Stimulated activated naive CD4-positive, alpha-beta T cell treated with Interleukin-2 at 50 U/mL for 16 hours (primary cell): ENCODE results near the gene AEBP1.

Source experiments
- DNase-seq: peaks from one replicate; lab custom pipeline; 2025; lab: John Stamatoyannopoulos, UW

Gene AEBP1

DNA sequence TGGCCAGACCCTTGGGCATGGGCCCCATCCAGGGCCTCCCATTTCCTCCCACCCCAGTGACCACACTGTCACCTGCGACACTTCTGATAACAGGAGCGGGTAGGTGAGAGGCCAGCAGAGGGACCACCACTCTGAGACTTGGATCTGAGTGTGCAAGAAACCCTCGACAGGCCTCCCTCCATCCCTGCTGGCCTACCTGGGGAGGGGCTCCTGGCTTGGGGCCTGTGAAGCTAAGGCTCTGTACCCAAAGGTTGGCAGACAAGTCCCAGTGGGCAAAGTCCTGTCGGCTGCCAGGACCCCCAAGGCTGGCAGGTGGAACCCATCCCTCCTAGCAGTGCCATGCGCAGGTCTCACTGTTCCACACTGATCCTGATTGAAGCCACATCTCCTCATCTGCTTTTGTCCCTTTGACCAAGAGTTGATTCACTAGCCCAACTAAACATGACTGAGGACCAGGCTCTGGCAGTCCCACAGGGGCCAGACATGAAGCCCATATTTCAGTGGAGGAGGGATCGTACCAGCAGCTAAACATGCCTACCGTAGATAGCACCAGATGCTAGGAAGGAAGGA lies 37.6 kb upstream of the AEBP1 start:
- DNase-seq: no peak

DNA sequence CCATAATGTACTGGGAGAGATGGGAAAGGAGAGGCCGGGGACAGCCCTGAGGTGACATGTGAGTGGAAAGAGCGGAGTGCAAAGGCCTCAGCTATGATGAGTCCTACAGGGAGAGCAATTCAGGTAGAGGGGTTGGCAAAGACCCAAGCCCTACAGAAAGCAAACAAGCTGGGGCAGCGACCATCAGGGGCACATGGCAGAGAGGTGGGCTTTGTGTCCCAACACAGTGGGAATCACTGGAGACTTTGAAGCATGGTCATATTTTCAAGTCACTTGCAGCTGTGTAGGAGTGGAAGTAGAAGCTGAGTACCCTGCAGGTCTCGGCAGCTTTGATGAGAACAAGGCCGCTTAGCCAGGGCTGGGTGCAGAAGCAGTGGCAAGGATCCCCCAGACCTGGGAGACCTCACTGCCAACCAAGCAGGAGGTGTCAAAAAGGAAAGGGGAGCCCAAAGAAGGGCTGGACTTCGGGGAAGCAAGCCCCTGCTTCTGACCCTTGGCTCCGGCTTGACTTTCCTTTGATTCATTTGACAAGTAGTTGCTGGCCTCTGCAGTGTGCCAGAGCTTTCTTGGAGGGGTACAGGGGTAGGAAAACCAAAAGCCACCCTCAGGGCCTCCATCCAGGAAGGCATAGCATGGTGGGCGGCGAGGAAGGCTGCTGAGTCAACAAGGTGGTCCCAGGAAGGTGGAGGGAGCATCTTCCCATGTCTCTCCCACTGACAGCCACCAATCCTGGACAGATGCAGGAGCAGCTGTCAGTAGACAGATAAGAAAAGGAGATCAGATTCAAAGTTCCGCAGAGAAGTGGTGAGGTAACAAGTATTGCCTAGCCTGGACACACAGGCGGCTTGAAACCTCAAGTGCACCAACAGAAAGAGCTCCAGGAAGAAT lies 36.8 kb upstream of the AEBP1 start:
- DNase-seq: no peak

- DNase-seq: no peak
Measured at GRCh38 chr7:44068054-44068453, 36.1 kb upstream of the AEBP1 start.

- DNase-seq: no peak
Measured at GRCh38 chr7:44071726-44072363, 32.3 kb upstream of the AEBP1 start.

DNA sequence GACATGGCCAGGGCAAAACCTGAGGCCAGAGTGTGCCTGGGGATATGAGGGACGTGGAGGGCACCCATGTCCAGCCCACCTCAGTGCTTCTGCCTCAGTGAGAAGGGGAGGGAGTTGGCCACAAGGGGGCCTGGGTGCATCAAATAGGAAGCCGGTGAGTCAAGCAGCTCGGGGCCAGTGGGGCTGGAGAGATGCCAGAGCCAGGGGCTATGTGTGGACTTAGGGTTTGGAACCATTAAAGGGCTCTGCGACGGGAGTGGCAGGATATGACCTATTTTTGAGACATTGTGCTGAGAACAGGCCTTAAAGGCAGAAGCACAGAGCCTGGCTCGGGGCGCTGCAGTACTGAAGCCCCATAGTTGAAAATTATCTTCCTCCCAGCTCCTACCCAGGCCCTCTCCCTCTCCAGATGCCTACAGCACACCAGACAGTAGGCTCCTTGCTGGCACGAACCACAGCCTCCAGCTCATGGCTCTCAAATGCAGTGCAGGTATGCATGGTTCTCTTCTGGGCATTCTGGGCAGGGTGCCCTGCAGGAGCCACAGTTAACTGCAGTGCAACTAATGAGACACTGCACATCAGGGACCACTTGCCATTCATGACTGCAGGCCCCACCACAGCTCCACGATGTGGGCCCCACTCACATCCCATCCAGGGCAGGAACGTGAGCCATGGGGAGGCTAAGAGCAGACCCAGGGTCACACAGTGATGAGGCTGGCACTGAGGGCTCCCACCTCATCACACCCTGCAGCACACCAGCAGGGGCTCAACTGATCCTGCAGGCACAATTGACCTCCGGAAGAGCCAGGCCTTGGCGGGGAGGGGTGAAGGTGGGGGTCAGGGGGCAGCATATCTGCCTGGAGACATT lies 31.5 kb upstream of the AEBP1 start:
- peak; percentile 12 for DNase-seq

- no peak for DNase-seq
Measured at GRCh38 chr7:44073664-44074348, 30.3 kb upstream of the AEBP1 start.

DNA sequence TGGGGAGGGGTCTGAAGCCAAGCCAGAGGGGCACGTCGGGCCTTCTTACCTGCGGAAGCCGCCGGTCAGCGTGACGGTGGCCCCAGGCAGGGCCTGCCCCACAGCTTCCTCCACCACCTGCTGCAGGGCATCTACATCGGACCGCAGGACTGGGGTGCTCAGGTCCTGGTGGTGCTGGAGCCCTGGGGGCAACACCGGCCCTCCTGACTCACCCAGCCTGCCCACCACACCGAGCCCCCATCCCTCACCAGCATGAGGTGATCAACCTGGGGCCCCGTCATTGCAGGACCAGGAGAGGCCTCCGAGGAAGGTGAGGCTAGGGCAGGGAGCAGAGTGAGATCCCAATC lies 29.8 kb upstream of the AEBP1 start:
- DNase-seq: no peak

- DNase-seq: no peak
Measured at GRCh38 chr7:44075296-44076075, 28.7 kb upstream of the AEBP1 start.

DNA sequence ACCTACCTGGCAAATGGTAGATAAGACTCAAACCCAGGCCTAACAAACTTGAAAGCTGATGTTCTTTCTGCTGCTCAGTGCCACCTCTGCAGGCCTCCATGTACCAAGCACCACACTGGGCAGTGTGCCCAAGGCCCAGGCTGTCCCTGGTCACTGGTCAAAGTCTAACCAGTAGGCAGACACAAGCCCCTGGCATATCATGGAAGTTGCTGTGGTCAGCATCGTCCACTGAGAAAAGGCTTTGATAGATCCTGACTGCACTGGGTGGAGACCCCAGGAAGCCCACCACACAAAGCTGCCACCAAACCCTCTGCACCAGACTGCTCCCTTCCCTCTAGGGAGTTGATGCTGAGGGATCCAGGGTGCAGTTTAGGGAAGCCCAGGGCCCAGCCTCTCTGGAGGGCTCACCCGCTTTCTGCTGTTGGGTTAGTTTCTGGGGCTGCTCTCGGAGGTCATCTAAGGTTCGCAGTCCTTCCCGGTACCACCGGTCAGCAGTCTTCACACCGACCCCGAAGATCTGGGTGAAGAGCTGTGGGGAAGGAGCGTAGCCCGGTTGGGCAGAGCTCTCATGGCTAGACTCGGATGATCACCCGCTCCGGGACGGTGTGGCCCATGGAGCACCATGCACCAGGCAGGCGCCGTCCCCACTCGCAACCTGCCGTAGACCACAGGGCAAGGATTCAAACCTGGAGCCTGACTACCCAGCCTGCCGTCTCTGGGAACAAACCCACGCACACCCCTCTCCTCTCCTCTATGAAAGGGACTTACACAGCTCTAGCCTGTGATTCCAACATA lies 27.8 kb upstream of the AEBP1 start:
- DNase-seq: no peak

- DNase-seq: no peak
Measured at GRCh38 chr7:44077061-44077460, 27.1 kb upstream of the AEBP1 start.

- no peak for DNase-seq
Measured at GRCh38 chr7:44077681-44078091, 26.5 kb upstream of the AEBP1 start.

- no peak for DNase-seq
Measured at GRCh38 chr7:44078521-44078920, 25.6 kb upstream of the AEBP1 start.

DNA sequence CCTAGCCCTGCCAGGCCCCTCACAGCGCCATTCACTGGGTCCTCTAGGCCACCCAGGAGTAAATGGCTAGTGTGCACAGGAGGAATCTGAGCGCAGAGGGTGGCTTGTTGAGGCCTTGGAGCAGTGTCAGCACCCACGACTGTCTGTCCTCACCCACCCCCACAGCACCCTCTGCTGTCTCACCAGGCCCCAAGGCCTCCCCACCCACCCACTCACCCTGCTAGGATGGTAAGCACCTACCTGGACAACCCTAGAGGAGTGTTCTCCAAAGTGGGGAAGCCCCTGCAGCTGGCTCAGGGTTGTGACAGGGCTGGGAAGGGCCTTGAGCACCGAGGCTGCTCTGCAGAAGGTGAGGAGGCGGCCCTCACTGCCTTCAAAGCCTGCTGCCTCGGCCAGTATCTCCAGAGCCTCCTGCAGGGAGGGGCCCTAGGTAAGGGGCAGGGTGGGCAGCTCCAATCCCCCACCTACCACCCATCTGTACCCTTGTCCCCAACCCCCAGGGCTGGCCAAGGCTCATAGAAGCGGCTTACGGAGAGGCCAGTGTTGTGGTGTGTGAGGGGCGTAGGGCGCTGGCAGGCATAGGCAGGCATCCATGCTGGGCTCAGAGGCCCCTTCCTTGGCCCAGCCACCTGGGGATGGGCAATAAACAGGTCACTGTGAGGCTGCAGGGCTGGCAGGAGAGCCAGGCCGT lies 24.7 kb upstream of the AEBP1 start:
- no peak for DNase-seq

DNA sequence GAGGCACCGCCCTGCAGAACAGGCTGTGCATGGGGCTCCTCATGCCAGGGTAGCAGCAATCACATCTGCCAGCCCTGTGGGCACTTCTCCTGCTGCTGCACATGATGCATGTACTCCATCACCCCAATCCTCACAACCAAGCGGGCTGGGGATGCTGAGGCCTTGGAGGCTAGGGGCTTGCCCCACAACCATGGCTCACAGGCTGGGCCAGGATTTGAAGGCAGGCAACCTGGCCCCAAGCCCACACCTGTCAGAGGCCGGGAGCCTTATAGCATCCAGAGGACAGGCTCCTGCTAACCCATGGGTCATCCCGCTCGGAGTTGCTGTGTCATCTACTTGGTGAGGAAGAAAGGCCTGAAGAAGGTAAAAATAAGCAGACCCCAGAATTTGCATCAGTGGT lies 24.0 kb upstream of the AEBP1 start:
- no peak for DNase-seq

GRCh38 chr7:44080686-44081265 lies 23.4 kb upstream of the AEBP1 start:
- no peak for DNase-seq

DNA sequence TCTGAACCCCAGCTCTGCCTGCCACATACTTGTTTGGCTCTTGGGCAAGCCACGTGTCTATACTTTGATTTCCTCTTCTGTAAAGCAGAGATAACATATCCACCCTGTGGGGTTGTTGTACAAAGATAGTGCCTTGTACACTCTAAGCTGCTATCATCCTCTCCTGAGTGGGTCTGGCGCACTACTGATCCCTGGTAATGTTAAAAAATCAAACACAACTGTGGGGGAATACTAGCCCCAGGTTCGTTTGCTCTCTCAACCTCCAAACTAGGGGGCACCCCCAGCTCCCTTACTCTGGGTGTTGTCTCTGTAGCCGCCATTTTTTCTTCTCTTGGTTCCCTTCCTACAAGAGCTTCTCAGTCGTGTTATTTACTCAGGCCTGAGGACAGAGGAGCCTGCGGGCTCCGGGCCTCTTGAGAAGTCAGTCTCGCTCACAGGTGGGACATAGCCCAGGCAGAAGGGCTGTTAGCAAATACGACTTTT lies 22.8 kb upstream of the AEBP1 start:
- no peak for DNase-seq

DNA sequence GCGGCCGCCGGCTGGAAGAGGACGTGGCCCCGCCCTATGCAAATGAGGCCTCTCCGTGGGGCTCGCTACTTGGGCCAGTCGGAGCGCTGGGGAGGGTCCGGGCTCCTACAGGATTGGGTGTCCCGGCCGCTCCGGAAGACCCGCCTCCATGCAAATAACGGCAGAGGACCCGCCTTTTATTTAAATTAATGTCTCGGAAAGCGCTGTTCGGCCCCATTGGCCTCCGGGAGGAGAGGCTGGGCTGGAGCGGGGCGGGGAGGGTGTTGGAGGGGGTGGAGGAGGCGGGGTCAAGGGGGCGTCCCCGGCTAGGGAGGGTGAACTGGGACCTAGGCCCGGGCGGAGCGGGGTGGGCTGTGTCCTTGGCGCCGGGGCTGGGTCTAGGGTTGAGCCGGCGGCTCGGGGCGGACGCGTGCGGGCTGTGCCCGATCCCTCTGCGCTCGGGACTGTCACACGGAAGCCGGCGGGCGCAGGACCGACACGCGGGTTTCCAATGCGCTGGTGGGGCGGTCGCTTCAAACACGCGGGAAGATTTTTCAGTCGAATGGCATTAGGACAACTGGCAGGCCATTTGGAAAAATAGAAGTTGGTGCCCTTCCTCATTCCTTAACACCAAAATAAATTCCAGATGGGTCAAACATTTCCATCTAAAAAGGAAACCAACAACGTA lies 21.5 kb upstream of the AEBP1 start:
- DNase-seq: peak; percentile 100

DNA sequence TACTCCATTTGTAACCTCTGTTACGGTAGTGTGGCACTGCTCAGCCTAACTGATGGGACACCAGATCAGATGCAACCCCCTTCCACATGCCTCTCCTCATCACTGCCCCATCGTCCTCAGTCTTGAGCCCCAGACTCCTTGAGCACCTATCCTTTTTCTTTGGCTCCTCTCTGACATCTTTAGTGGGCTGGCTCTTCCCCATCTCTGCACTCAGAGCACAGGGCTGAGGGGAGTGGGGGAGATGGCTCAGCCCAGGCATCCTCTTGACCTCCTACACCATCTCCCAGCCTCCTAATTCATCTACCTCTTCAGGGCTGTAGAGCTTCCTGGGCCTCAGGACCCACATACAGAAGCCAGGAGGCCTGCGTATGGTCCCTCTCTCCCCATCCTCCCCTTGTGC lies 20.3 kb upstream of the AEBP1 start:
- no peak for DNase-seq
